ENCODE results near the gene THBS2.

GRCh38 chr6:169266746-169267591, 13.3 kb upstream of the THBS2 start:
- TF ChIP-seq, protein P1, sequence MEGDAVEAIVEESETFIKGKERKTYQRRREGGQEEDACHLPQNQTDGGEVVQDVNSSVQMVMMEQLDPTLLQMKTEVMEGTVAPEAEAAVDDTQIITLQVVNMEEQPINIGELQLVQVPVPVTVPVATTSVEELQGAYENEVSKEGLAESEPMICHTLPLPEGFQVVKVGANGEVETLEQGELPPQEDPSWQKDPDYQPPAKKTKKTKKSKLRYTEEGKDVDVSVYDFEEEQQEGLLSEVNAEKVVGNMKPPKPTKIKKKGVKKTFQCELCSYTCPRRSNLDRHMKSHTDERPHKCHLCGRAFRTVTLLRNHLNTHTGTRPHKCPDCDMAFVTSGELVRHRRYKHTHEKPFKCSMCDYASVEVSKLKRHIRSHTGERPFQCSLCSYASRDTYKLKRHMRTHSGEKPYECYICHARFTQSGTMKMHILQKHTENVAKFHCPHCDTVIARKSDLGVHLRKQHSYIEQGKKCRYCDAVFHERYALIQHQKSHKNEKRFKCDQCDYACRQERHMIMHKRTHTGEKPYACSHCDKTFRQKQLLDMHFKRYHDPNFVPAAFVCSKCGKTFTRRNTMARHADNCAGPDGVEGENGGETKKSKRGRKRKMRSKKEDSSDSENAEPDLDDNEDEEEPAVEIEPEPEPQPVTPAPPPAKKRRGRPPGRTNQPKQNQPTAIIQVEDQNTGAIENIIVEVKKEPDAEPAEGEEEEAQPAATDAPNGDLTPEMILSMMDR (IDR thresholded peaks at IDR 0.05) = no peak
- TF ChIP-seq EZH2 (IDR thresholded peaks at IDR 0.05) (no peak), EZH2phosphoT487 (IDR thresholded peaks at IDR 0.05) (no peak)
